HUES48 (cell line): ENCODE results near the gene ETNPPL.
A peak's percentile ranks its signal among the peaks of the same experiment; 100 is the strongest.

Experiments
- H3K27ac ChIP-seq: one replicate; pipeline ENCODE4 v1.7.0; 2013; ENCODE audit warnings: low read depth, low read length, inconsistent platforms
- H3K27me3 ChIP-seq: 2 replicates; pipeline ENCODE4 v1.6.1; 2013; ENCODE audit warnings: mild to moderate bottlenecking, low read length; ENCODE audit not compliant: control insufficient read depth, insufficient read depth
- H3K36me3 ChIP-seq: 2 replicates; pipeline ENCODE4 v1.6.1; 2013; ENCODE audit warnings: low read length; ENCODE audit not compliant: control insufficient read depth, insufficient read depth
- H3K4me1 ChIP-seq: 2 replicates; pipeline ENCODE4 v1.6.1; 2013; ENCODE audit warnings: mild to moderate bottlenecking, low read length; ENCODE audit not compliant: control insufficient read depth, insufficient read depth
- H3K4me3 ChIP-seq: 2 replicates; pipeline ENCODE4 v1.5.1; 2013; ENCODE audit warnings: mild to moderate bottlenecking, low read depth, low read length
- H3K9ac ChIP-seq: 2 replicates; pipeline ENCODE4 v1.6.1; 2013; ENCODE audit warnings: mild to moderate bottlenecking, low read depth, low read length, moderate library complexity
- H3K9me3 ChIP-seq: 2 replicates; pipeline ENCODE4 v1.6.1; 2013; ENCODE audit warnings: low read length; ENCODE audit not compliant: control insufficient read depth, insufficient read depth

Gene ETNPPL

GRCh38 chr4:108787106-108787505 is 24.3 kb upstream of the ETNPPL start:
- Histone ChIP-seq H3K4me3 (no peak overlapping the region), H3K27ac (no peak overlapping the region), H3K4me1 (no peaks in the 10 kb centered on the region), H3K36me3 (no peaks in the 10 kb centered on the region), H3K27me3 (no peaks in the 10 kb centered on the region), H3K9ac (no peak overlapping the region), H3K9me3 (no peaks in the 10 kb centered on the region)

GRCh38 chr4:108786351-108786750 is 23.5 kb upstream of the ETNPPL start:
- Histone ChIP-seq H3K9me3 (no peaks in the 10 kb centered on the region), H3K36me3 (no peaks in the 10 kb centered on the region), H3K27me3 (no peaks in the 10 kb centered on the region), H3K4me1 (no peaks in the 10 kb centered on the region), H3K4me3 (no peak overlapping the region), H3K27ac (no peak overlapping the region), H3K9ac (no peak overlapping the region)

GRCh38 chr4:108783665-108784463 is 21.0 kb upstream of the ETNPPL start:
- Histone ChIP-seq H3K9ac (no peak overlapping the region), H3K4me3 (no peak overlapping the region), H3K36me3 (no peaks in the 10 kb centered on the region), H3K9me3 (no peaks in the 10 kb centered on the region), H3K27ac (no peak overlapping the region), H3K27me3 (no peaks in the 10 kb centered on the region), H3K4me1 (no peaks in the 10 kb centered on the region)

- Histone ChIP-seq H3K4me3 (no peak overlapping the region), H3K9ac (no peak overlapping the region), H3K27ac (no peak overlapping the region), H3K4me1 (no peaks in the 10 kb centered on the region), H3K9me3 (no peaks in the 10 kb centered on the region), H3K27me3 (no peaks in the 10 kb centered on the region), H3K36me3 (no peaks in the 10 kb centered on the region)
Observed at GRCh38 chr4:108779958-108780357, 17.1 kb upstream of the ETNPPL start.

- Histone ChIP-seq H3K27ac (no peak overlapping the region), H3K9me3 (no peaks in the 10 kb centered on the region), H3K4me1 (no peaks in the 10 kb centered on the region), H3K4me3 (no peak overlapping the region), H3K36me3 (no peaks in the 10 kb centered on the region), H3K9ac (no peak overlapping the region), H3K27me3 (no peaks in the 10 kb centered on the region)
Observed at GRCh38 chr4:108777388-108777787, 14.5 kb upstream of the ETNPPL start.

GRCh38 chr4:108775921-108776320 is 13.1 kb upstream of the ETNPPL start:
- H3K9ac ChIP-seq, result no peak overlapping the region
- H3K36me3 ChIP-seq, result no peaks in the 10 kb centered on the region
- no peaks in the 10 kb centered on the region for H3K9me3 ChIP-seq
- H3K4me1 ChIP-seq, result no peaks in the 10 kb centered on the region
- no peaks in the 10 kb centered on the region for H3K27me3 ChIP-seq
- no peak overlapping the region for H3K27ac ChIP-seq
- H3K4me3 ChIP-seq, result no peak overlapping the region

GRCh38 chr4:108774809-108775530 is 12.1 kb upstream of the ETNPPL start:
- no peaks in the 10 kb centered on the region for H3K36me3 ChIP-seq
- no peak overlapping the region for H3K4me3 ChIP-seq
- no peaks in the 10 kb centered on the region for H3K9me3 ChIP-seq
- no peaks in the 10 kb centered on the region for H3K27me3 ChIP-seq
- H3K9ac ChIP-seq, result no peak overlapping the region
- peaks cover 4% of the 10 kb centered on the region; the same call in 1 of the 2 replicates for H3K4me1 ChIP-seq
- no peak overlapping the region for H3K27ac ChIP-seq

GRCh38 chr4:108772402-108772801 is 9.5 kb upstream of the ETNPPL start:
- Histone ChIP-seq H3K36me3 (no peaks in the 10 kb centered on the region), H3K4me3 (no peak overlapping the region), H3K9me3 (no peaks in the 10 kb centered on the region), H3K9ac (no peak overlapping the region), H3K27me3 (no peaks in the 10 kb centered on the region), H3K27ac (no peak overlapping the region), H3K4me1 (peaks cover 4% of the 10 kb centered on the region; the same call in 1 of the 2 replicates)

- Histone ChIP-seq H3K27ac (no peak overlapping the region), H3K27me3 (peaks cover 21% of the 10 kb centered on the region), H3K9me3 (no peaks in the 10 kb centered on the region), H3K9ac (no peak overlapping the region), H3K36me3 (no peaks in the 10 kb centered on the region), H3K4me1 (peaks cover 17% of the 10 kb centered on the region), H3K4me3 (no peak overlapping the region)
Observed at GRCh38 chr4:108766058-108766457, 3.2 kb upstream of the ETNPPL start.

GRCh38 chr4:108763986-108764385 is 1.1 kb upstream of the ETNPPL start:
- Histone ChIP-seq H3K4me1 (peaks cover 14% of the 10 kb centered on the region), H3K27ac (no peak overlapping the region), H3K9ac (no peak overlapping the region), H3K36me3 (no peaks in the 10 kb centered on the region), H3K4me3 (no peak overlapping the region), H3K27me3 (peaks cover 26% of the 10 kb centered on the region), H3K9me3 (no peaks in the 10 kb centered on the region)

- peaks cover 14% of the 10 kb centered on the region for H3K4me1 ChIP-seq
- no peaks in the 10 kb centered on the region for H3K9me3 ChIP-seq
- peaks cover 26% of the 10 kb centered on the region for H3K27me3 ChIP-seq
- no peak overlapping the region for H3K27ac ChIP-seq
- H3K36me3 ChIP-seq, result no peaks in the 10 kb centered on the region
- H3K9ac ChIP-seq, result peak overlapping the region; percentile 19; the same call in 1 of the 2 replicates
- H3K4me3 ChIP-seq, result peak overlapping the region; percentile 73
Observed at GRCh38 chr4:108763226-108763593, 357 bp upstream of the ETNPPL start.
